NCI-H524 treated with DMSO at 0.1 percent for 48 hours (cell line): ENCODE measurements around the gene CCDC122.

Experiments used
- DNase-seq: peaks from one replicate; lab custom pipeline; 2025; lab: John Stamatoyannopoulos, UW

The CCDC122 gene

DNA sequence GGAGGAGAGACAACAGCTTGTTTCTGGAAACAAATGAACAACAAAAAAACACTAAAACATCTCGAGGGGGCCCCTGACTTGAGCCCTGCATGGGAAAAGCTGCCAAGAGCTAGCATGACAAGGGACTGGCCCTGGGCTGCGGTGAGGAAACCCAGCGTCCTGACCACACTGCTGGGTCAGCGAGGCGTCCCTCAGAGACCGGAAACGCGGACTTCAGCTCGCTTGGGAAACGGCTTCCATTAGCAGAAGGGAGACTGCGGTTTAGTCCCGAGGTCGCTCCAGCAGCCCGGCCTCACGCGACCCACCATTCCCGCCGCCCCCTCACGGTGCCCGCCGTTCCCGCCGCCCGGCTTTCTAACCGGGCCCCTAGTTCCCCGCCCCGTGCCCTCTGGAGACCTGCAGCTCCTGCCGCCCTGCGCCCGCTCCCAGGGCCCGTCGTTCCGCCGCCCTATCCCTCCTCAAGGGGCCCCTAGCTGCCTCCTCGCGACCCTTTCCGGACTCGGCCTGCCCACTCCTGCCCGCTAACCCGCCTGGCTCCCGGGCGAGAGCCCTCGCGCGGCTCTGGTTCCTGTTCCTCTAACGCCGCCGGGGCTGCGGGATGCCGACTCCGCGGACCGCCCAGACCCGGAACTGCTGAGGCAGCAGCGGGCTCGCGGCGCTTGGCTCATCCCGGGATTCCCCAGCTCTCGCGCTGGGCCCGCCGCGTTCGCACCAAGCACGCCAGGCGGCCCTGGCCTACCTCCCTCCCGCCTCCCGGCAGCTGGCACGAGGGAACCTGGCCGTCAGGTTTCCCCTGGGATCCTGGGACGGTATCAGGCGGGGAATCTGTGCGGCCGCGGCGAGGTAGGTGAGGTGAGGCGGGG, at the start of gene CCDC122:
Gene CCDC122, minus strand, starts transcription at position 849 of the 863 bp plus-strand sequence. CDS start 10,364 bp downstream, outside the sequence.
- no peak for DNase-seq

DNA sequence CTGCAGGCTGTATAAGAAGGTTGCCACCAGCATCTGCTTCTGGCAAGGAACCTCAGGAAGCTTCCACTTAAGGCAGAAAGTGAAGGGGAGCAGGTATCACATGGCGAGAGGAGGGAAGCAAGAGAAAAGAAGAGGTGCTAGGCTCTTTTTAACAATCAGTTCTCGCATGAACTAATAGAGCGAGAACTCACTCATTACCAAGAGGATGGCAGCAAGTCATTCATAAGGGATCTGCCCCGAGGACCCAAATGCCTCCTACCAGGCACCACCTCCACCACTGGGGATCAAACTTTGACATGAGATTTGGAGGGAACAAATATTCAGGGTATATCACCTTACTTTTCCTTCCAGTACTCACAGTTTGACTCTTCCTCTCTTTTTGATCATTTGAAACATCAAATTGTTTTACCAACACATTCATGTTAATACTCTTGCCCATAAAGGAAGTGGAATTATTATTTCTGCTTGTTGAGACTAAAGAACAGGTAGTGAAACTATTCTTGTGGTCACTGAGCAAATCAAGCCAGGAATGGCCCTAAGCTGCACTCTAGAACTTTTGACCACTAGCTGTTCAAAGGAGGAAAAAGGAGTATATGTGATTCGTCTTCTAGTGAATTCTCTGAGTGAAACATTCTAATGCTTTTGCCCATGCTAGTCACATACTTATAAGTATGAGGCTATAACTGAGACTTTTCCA, 45.2 kb upstream of the CCDC122 start:
- DNase-seq, result no peak

DNA sequence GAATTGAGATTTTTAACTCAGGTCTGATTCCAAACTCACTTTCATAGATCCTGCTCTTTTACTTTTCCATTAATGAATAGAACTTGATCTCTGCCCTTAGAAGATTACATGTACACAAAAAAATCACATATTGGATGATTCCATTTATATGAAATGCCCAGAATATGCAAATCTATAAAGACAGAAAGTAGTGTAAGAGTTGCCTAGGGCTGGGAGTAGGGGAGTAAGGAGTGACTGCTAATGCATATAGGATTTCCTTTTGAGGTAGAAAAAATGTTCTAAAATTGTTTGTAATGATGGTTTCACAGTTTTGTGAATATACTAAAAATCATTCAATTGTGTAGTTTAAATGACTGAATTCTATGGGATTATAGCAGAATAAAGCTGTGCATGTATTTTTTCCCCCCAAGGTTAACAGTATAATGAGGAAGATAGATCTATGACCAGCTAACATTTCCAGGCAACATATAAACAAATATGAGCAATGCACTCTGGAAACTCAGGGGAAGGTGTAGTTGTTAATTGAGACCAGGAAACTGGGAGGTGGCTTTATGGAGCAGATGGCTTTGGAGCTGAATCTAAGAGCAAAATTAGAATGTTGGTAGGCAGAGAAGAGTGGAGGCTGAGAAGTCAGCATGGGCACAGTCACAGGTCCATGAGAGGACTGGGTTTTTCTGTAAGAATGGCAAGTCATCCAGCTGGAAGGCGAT, 41.6 kb upstream of the CCDC122 start:
- DNase-seq, result no peak

DNA sequence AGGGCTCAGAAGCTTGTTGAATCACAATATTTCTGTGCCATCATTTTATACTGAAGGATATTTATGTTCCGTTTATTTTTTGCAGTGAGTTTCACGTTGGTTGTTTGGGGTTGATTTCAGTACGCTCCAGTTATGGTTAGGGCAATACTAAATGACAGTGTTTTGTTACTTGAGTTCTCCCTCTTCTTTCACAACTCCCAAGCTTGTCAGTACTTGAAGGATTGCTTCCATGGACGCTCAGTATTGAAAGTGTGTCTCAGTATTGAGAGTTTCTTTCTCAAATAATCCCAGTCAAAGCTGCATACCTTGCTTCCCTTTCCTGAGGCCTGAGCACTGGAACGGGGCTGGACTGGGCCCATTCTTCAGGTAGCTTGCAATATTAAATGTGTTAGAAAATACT, 39.1 kb upstream of the CCDC122 start:
- no peak for DNase-seq

DNA sequence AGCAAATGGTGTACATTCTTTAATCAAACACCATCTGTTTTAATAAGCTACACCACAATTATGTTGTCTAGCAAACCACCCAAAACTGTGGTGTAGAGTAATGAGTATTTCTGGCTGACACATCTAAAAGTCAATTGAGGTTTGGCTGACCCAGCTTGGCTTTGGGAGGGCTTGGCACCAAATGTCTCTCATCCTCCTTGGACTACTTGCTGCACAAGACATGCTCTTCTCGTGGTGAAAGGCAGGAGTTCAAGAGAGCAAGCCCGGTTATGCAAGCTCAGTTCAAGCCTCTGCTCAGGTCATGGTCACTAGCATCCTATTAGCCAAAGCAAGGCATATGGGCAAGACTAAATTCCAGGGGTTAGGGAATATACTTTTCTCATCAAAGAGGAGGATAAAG, 37.3 kb upstream of the CCDC122 start:
- DNase-seq, result no peak

DNA sequence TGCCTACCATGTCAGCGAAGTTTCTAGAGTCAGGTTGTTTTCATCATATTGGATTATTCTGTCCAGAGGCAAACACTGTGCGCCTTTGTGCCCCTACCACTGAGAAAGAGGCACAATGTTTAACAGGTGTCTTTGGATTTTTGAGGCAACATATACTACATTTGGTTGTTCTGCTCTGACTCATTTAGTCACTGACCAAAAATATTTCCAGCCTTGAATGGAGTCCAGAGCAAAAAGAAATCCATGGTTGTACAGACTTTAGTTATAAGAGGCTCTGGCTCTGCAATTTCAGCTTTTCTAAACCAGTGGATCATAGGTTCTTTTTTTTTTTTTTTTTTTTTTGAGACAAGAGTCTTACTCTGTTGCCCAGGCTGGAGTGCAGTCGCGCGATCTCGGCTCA, 35.9 kb upstream of the CCDC122 start:
- DNase-seq, result no peak

DNA sequence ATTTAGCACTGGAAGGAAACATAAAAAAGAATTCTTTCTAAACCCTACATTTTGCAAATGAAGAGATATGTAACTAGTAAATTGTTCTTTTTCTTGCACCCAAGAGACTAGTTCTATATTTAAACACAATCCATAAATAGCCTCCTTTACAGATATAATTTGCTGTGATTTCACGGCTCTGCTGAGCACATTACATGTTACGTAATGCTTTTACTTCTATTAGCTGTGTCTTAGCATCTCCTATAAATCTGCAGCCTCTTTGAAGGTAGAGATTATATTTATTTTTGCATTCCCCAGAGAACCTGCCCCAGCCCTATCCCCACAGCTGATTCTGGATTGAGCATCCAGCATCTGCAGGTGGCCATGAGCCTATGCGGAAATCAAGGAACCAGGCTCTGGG, 32.3 kb upstream of the CCDC122 start:
- no peak for DNase-seq

DNA sequence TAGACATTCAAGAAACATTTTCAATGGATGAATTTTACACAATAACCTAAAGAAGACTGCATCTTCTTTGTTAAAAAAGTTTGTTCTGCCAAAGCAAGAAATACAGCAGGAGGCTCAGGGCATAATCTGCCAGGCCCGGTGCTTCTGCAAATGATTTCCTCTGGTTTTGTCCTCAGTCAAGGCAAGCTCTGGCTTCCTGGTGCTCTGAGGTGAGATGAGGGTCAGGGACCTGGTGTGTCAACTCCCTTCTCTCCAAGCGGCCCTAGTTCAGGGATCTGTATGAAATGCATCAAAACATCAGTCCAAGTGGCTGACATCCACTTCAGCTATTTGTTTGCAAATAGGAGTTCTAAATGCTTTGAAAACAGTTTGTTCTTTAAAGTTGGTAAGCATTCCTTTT, 31.7 kb upstream of the CCDC122 start:
- DNase-seq, result no peak

DNA sequence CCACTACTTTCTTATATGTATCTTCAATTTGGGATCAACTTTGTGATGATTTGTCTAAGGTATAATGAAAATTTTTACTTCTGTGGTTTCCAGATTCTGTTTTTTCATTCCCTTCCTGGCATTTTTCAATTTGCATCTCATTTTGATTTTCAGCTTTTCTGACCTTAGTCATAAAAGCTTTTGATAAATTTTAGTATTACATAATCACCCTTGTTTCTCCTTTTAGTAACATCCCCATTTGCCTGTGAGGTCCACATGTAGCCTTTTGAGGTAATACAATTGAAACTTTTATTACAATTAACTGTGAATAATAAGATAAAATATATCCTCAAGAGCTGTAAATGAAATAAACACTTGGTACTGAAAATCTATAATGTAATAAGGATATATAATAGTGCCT, 31.3 kb upstream of the CCDC122 start:
- no peak for DNase-seq

DNA sequence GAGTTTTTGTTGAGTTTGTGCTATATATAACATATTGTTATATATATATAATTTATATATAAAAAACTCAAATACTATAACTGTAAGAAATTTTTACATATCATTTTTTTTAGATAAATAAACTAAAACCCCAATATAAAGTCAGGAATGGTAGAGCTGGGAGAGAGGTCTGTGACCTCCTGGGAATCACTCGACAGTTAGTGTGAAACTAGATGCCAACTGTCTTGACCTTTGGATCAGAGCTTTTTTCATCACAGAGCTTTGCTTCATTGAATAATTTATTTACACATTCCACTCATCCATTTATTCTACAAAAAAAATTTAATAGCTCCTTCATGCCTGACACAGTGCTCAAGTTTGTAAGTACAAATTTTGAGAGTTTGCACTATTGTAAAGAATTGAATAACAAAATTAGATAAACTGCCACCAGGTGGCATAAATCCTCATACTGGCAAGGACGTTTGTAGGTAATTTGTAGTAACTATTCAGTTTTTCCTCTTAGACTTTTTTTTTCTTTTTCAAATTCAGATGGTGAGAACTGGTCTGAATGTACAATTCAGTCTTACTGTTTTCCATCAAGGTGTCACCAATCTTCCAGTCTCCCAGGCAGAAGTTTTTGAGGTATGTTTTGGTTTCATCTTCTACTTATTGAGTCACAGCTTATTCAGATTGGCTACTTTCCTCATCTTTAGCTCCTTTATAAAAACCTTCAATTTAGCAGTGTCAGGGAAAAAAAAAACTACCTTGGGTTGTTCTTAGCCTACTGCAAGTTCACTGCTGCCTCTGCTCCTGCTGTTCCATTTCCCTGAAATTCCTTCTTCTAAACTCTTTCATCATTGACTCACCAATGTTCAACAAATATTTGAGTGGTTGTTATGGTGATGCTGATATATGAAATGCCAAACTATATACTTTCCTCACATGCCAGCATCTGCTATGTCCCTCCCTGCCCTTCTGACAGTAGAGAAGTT, 28.9 kb upstream of the CCDC122 start:
- no peak for DNase-seq

DNA sequence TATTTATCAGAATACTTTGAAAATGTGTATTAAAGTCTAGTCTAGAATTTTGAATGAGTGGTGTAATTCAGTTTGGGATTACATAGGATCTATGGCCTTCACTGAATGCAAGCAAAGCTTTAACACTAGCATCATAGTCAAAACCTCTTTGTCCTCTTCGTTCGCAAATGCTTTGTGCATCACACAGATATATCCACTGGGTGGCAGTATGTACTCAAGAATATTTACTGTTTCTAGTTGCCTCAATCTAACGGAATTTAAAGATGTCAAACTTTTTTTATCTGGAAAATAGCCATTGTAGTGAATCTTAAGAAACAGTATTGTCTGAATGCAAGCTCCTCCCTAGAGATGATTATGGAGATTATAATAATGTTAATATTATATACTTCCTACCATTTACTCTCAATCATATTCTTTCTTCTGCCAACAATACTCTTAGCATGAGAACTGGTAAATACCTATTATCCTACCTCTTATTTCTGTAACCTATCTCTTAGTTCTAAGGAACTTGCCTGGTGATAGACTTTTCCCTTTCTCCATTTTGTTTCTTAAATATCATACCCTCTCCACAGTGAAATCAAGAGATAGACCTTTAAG, 26.0 kb upstream of the CCDC122 start:
- DNase-seq, result no peak

DNA sequence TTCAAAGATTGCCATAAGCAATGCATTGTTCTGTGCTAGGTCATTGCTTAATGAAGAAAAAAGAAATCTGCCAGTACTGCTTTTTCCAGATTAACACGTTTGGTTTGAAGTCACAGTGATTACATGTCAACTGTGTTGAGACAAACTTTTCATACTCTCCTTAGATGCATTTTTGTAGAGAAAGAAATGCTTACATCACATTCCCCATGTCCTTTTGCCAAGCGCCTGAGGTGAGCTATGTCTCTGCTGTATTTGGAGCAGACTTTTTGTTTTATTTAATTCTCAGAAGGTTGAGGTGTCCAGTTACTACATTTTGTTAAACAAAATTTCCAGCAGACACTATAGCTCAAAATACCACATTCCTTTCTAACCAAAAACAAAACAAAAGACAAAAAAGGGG, 16.4 kb upstream of the CCDC122 start:
- DNase-seq, result no peak

DNA sequence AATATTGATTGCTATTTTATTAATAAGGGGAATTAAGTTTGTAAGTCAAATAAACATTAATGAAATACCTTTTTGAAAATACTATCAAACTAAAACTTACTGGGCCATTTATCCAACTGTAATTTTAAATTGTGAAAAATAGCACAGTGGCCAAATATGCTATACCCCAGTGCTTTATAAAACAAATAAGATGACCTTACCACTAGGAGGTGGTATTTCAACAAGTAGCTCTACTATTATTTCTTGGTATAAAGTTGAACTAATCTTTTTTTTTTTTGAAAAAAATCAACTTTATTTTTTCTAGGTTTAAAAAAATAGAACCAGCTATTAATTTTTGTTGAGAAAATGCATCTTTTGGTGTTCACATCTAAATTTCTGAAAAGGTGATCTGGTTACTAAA, 14.9 kb upstream of the CCDC122 start:
- DNase-seq, result no peak

DNA sequence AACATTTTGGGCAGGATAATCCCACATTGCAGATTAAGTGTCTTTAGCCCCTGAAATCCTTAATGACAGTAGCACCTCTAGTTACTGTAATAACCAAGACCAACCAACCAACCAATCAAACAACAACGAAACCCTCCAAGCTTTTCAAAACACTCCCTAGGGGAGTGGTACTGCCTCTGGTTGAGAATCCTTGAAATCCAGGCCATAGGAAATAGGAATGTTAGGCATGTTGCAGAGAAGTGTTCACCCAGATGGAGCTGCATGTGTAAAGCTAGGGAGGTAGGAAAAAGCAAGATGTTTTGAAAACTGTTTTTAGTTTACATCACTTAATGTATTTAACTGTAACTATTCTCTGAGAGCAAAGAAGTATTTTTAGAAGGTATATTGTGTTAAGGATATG, 4.7 kb upstream of the CCDC122 start:
- DNase-seq, result no peak

DNA sequence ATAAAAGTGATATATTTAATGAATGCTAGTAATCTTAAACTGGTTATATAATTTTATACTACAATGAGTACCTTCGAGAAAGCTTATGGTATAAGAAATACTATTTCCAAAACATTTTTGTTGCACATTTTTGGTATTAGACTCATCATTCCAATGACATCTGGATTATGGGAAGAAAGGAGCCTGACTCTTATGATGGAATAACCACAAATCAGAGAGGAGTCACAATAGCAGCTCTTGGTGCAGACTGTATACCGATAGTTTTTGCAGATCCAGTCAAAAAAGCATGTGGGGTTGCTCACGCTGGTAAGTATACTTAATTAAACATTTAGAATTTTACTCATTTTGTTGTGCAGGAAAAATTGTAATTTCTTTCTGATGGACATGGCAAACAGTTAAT, 4.1 kb upstream of the CCDC122 start:
- DNase-seq, result no peak

DNA sequence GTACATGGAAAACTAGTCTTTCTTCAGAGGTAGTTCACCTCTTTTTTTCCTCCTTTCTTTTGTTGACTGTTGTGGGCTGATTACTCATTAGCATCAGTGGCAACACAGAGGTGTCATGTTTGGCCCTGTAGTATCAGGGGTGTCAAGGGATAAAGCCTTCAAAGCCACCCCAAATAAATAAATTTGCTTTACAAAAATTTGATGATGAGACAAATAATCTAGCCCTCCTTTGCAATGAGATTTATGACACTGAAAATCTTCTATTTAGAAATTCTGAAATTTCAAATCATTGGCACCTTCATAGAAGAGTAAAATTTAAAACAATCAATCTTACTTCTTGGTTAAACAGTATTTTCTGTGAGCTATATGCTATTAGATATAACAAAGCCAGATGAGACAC, 2.0 kb upstream of the CCDC122 start:
- no peak for DNase-seq

DNA sequence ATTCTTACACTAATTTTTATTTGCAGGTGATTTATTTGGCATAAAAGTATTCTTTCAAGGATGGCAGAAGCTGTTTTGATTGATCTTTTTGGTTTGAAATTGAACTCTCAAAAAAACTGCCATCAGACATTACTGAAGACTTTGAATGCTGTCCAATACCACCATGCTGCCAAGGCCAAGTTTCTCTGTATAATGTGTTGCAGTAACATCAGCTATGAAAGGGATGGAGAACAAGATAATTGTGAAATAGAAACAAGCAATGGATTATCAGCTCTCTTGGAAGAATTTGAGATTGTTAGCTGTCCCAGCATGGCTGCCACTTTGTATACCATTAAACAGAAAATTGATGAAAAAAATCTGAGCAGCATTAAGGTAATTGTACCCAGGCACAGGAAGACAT, 1.4 kb upstream of the CCDC122 start:
- no peak for DNase-seq

DNA sequence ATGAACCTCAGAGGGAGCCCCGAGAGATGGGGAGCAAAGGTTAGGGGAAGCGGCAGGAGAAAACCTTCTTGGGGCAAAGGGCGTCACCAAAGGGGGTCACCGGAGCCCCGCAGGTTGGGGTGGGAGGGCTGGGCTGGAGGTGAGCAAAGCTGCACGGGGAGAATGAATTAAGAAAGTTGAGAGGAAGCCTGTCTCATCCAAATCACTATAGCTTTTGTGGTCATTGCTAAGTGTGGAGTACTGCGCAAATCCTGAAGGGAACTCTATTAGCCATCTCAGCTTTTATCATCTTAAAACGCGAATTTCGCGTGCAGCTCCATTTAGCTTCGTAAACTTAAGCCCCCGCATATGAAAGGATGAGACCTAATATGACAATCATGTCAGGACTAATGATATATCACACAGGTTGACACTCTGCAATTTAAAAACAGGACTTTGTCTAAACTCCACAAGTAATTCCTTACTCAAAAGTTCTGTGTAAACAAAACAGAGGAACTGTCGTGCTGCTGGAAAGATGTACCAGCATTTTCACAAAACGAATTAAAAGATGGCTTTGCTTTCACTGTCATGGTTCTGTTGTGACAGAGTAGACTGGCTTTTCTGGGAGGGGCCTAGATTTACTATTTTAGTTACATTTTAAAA, 795 bp upstream of the CCDC122 start:
- DNase-seq, result no peak

DNA sequence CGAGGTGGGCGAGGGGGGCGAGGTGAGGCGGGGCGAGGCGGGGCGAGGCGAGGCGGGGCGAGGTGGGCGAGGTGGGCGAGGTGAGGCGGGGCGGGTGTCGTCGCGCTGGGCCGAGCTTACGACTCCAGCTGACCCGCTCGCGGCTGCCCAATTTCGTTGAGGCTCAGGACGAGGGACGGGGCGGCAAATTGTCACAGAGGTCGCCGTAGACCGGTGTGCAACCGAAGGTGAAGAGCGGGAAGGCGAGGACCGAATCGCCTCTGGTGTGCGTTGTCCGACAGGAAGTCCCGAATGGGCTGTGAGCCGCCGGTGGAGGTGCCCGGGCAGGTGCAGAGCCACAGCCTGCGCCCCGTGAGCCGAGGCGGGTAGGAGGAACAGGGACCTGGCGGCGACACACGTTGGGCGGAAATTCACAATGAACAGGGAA, 228 bp upstream of the CCDC122 start, which contains the start of gene LACC1:
Gene LACC1, plus strand, starts transcription at position 150 of the 427 bp plus-strand sequence. CDS start 1,082 bp downstream, outside the sequence.
- no peak for DNase-seq

DNA sequence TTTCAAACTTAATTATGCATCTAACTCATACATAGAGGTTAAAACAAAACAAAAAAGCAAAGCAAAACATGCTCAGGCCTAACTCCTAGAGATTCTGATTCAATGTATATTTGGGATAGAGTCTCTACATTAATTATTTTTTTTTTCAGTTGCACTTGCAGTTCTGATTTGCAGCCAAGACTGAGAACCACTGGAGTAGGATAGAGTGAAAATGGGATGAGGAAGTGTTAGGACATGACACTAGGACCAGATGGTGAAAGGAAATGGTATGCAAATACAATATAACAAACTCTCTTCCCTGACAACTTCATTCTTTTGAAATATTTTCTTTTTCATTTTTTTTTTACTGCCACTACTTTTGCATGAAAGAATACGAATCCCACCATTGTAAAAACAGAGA, 1.8 kb downstream of the CCDC122 start:
- DNase-seq, result no peak

DNA sequence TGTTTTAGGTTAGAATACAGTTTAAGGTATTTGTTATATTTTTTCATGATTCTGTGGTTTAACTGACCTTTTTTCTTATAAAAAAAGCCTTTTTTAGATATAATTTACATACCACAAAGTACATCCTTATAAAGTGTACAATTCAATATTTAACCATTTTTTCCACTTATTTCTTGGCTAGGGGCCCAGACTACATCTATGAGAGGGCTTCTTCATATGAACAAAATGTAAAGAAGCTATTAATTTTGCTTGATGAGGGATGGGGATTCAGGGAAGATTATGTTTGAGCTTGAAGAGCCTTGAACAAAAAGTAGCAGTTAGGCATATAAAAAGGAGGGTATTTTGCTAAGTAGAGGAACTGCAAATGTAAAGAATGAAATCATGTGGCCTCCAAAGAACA, 2.2 kb downstream of the CCDC122 start:
- DNase-seq, result no peak
